ENCODE measurements around the gene C2CD4C.
"Not testable (repeated sequence)": the region's sequence is repeated elsewhere in the genome, so short reads cannot be mapped to it uniquely, and the experiment has no call there.

C2CD4C gene

DNA sequence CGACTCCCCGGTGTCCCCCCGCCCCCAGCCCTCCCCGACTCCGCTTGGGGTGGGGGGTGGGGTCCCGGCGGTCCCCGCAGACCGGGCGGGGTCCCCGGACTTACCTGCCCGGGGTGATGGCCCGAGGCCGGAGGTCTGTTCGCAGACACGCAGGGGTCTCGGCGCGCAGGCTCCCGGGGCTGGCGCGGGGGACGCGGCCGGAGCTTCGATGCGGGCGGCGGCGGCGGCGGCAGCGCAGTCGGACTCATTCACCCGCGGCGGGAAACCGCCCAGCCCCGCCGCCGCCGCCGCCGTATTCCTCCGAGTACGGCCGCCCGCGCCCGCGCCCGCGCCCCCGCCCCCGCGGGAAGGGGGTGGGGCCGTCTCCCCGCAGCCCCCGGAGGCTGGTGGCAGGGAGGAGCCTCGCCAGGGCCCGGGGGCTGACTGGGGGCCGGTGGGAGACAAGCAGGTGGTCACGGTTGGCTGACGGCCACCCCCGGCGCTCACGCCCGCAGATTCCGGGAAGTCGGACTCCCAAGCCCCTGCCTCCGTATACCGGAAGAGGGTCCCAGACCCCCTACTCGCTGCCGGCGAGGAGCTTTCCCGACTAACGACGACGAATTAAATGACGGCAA lies at the start of gene C2CD4C:
TSS of gene C2CD4C (minus strand) at position 246 of the 614 bp plus-strand sequence. CDS start 786 bp downstream, outside the sequence.
- no peak for DNase-seq

GRCh38 chr19:458091-459042 lies 49.4 kb upstream of the C2CD4C start:
- DNase-seq = no peak

- DNase-seq = no peak
These were observed 48.7 kb upstream of the C2CD4C start for GRCh38 chr19:457636-458035.

- no peak for DNase-seq
These were observed 47.7 kb upstream of the C2CD4C start for GRCh38 chr19:456547-457110.

- no peak for DNase-seq
These were observed 47.1 kb upstream of the C2CD4C start for GRCh38 chr19:455851-456546.

DNA sequence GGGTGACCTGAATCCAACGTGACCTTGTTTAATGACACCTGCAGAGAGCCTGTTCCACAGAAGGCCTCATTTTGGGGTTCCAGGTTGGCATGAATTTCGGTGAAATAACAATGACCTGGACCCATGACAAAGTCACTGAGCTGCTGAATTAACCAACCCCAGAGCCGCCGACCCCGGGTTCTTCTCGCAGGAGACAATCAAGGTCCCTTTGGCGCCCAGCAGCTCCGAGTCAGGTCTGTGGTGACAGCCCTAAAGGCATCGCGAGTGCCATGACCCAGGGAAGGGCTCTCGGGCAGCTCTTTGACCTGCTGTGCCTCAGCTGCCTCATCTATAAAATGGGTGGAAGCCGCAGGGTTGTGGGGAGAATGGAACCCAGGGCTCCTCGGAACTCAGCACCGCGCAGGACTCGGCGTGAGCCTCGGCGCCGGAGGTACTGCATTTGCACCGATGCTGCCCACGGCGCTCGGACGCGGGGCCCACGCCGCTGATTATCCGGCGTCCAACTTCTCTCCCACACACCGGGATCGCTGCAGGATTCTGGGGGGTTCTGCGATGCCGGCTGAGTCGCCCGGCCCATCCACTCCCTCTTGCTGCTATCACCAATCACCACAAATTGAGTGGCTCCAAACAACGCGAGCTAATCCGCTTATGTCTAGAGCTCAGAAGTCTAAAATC lies 46.2 kb upstream of the C2CD4C start:
- no peak for DNase-seq

GRCh38 chr19:453606-454005 lies 44.7 kb upstream of the C2CD4C start:
- no peak for DNase-seq

DNA sequence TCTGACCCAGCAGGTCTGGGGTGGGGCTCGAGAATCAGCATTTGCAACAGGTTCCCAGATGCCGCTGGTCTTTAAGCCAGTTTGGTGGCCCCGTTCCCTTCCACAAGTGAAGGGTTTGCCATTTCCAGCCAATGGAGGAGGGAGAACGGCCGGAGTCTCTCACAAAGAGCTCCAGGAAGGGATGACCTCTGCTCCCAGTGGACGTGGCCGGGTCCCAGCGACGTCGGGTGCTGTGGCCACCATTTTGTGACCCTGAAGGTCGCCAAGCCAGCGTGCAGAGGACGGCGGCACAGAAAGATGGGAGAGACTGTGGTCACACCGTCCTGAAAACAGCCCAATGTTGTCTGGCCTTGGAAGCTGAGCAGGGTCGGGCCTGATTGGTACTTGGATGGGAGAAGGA lies 43.9 kb upstream of the C2CD4C start:
- DNase-seq = no peak

DNA sequence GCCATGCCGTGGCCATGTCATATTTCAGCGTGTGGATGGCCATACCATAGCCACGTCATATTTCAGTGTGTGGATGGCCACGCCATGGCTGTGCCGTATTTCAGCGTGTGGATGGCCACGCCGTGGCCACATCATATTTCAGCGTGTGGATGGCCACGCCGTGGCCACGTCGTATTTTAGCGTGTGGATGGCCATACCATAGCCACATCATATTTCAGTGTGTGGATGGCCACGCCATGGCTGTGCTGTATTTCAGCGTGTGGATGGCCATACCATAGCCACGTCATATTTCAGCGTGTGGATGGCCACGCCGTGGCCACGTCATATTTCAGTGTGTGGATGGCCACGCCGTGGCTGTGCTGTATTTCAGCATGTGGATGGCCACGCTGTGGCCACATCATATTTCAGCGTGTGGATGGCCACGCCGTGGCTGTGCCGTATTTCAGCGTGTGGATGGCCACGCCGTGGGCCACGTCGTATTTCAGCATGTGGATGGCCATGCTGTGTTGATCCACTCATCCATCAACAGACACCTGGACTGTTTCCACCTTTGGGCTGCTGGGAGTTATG lies 42.0 kb upstream of the C2CD4C start:
- not testable (repeated sequence) for DNase-seq

GRCh38 chr19:449916-450315 lies 41.0 kb upstream of the C2CD4C start:
- DNase-seq = no peak

DNA sequence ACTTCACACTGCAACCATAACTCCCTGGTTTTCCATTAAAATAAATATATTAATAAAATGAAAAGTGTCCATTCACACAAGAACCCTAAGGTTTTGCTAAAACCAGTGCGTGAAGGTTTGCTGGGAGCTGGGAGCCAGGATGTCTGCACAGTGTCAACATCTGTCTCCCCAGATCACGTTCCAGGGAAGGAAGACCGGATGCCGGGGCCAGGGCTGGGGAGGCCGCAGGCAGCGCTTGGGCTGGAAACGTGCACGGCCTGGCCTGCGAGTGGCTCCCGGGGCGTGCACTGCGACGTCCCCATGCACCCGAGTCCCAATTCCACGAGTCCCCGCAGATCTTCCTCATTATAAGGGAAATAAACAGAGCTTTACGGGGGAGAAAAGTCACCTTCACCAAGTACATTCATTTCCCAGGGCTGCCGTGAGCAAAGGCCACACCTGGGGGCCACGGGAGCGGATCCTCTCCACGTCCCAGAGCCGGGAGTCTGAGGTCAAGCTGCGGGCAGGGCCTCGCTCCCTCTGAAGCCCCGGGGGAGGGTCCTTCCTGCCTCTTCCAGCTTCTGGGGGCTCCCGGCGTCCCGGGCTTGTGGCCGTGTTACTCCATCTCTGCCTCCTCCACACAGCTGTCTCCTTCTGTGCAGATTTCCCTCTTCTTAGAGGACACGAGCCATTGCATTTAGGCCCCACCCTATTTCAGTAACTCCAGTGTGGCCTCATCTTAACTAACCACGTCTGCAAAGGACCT lies 39.0 kb upstream of the C2CD4C start:
- DNase-seq = no peak

DNA sequence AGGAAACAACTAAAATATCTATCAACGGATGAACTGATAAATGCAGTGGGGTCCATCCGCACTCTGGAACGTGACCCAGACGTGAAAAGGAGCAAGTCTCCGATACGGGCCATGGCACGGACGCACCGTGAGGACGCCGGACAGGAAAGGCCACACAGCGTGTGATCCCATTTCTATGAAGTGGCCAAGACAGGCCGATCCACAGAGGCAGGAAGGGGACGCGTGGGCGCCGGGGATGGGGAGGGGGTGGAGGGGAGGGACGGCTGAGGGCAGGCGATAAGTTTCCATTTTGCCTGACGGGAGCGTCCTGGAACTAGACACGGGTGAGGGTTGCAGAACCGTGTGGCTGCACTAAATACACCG lies 38.1 kb upstream of the C2CD4C start:
- no peak for DNase-seq

DNA sequence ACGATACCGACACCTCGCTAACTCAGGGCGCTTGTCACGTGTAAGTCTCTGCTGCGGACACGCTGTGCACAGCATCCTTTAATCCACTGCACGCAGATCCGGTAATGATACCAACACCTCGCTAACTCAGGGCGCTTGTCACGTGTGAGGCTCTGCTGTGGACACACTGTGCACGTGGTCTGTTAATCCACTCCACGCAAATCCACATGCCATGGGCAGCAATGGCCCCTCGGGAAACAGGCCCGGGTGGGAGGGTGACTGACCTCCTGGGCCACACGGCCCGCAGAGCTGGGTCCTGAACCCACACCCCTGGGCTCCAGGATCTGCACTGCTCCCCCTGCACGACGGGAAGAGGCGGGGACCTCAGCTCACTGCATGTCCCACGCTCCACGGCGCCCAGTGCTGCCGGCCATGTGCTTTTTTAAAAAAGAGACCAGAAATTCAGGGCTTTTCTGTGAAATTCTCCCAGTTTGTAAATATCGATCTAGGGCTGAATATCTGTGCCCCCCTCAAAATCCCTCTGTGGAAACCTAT lies 35.8 kb upstream of the C2CD4C start:
- no peak for DNase-seq

GRCh38 chr19:443005-443404 lies 34.1 kb upstream of the C2CD4C start:
- DNase-seq = no peak

DNA sequence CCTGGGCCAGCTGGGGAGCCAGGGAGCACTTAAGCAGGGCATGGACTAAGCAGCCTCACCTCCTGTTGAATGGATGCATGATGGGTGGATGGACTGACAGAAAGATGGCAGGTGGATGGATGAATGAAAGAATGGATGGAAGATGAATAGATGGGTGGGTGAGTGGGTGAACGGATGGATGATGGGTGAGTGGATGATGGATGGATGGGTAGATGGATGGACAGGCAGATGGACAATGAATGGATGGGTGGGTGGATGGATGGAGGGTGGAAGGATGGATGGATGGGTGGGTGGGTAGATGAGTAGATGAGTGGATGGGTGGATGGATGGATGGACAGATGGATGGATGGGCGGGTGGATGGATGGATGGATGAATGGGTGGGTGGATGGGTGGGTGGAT lies 33.1 kb upstream of the C2CD4C start:
- no peak for DNase-seq

- no peak for DNase-seq
These were observed 32.4 kb upstream of the C2CD4C start for GRCh38 chr19:441213-441836.

GRCh38 chr19:440391-441212 lies 31.7 kb upstream of the C2CD4C start:
- DNase-seq = no peak

DNA sequence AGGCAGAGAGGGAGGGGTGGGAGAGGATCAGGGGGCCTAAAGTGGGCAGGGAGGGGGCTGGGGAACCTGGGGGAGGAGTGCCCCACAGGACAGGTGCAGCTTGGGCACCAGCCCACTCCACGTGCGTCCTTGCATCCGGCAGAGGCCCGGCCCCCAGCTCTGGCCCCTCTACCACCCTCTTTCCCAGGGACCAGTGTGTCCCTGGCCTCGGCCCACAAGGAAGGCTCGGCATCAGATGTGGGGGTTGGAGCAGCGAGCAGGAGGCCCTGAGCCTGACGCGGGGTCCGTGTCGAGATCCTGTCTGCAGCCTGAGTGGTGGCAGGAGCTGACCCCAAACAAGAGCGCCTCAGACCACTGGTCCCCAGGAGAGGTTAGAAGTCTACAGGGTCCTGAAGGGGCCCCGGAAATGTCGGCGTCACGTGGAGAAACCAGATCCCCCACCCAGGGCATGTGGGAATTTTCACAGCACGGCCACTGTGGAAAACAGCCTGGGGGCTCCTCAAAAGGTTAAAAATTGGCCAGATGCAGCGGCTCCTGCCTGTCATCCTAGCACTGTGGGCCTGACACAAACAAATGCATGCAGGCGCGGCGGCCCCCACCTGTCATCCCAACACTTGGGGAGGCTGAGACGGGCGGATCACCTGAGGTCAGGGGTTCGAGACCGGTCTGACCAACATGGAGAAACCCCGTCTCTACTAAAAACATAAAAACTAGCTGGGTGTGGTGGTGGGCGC lies 30.4 kb upstream of the C2CD4C start:
- DNase-seq = no peak

GRCh38 chr19:438416-438958 lies 29.5 kb upstream of the C2CD4C start:
- no peak for DNase-seq
